ENCODE results near the gene RREB1.

The RREB1 gene

DNA sequence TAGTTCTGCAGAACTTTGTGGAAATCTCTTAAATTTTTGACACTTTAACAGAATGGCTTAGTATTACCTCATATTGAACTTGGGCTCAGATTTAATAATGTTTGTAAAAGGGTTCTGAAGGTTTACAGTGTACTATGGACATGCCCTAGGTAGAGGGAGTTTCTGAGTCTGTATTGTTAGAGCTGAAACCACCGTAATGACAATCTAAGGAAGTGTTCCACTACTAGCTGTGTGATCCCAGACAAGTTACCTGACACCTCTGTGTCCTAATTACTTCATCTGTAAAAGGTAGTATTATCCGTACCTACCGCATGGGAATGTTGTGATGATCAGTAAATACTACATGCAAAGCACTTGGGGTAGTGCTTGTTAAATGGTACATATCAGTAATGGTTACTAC is 86.9 kb downstream of the RREB1 start:
- Histone ChIP-seq H3K27ac (no peak overlapping the region), H3K4me3 (no peak overlapping the region)
- no peak for DNase-seq (ENCODE audit: low spot score)
- TF ChIP-seq, protein P1, sequence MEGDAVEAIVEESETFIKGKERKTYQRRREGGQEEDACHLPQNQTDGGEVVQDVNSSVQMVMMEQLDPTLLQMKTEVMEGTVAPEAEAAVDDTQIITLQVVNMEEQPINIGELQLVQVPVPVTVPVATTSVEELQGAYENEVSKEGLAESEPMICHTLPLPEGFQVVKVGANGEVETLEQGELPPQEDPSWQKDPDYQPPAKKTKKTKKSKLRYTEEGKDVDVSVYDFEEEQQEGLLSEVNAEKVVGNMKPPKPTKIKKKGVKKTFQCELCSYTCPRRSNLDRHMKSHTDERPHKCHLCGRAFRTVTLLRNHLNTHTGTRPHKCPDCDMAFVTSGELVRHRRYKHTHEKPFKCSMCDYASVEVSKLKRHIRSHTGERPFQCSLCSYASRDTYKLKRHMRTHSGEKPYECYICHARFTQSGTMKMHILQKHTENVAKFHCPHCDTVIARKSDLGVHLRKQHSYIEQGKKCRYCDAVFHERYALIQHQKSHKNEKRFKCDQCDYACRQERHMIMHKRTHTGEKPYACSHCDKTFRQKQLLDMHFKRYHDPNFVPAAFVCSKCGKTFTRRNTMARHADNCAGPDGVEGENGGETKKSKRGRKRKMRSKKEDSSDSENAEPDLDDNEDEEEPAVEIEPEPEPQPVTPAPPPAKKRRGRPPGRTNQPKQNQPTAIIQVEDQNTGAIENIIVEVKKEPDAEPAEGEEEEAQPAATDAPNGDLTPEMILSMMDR (IDR thresholded peaks at IDR 0.05): no peak

DNA sequence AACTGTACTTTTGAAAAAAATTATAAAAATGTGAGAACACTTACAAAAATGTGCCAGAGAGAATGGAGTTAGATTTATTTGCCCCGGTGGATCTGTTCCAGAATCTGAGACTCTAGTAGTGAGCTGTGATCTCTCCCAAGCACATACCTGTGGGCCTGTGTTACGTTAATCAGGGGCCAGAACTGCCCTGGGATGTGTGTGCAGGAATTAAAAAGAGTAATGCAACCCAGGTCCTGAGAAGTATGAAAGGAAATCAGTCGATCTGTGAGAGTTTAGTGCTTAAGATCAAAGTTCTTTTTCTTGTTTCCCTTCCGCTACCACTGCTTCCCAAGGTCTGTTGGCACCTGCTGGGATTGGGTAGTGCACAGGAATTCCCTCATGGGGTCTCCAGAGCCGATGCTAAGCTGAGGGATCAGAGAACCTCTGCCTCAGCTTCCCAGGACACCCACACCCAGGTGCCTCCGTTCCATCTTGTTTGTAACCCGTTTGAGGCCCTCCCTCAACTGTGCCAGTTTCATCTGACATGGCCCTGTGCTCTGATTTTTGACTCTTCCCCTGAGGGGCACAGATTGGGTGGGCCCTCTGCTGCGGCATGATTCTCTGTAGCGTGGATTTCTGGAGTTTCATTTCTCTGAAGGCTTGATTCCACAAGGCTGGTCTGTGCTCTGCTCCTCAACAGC is 87.7 kb downstream of the RREB1 start:
- H3K4me3 ChIP-seq: no peak overlapping the region
- TF ChIP-seq, protein P1 (IDR thresholded peaks at IDR 0.05): no peak
- DNase-seq (ENCODE audit: low spot score): no peak
- no peak overlapping the region for H3K27ac ChIP-seq

DNA sequence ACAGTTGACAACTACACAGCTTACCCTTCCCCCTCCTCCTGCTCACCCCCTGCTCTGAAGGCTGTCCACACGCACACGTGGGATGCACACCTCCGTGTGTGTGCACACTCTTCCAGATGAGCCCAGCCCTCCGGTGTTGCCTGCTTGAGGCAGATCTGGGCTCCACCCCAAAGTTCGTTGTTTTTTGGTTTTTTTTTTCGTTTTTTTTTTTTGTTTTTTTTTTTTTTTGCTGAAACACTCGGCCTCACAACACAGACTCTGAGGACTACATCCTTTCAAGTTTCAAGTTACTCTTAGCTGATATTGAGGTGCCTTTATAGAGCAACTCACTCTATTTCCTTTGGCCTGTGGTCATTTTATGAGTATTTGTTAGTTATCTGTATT is 88.2 kb downstream of the RREB1 start:
- no peak overlapping the region for H3K27ac ChIP-seq
- TF ChIP-seq, protein P1 (IDR thresholded peaks at IDR 0.05): no peak
- H3K4me3 ChIP-seq: no peak overlapping the region
- DNase-seq (ENCODE audit: low spot score): no peak

DNA sequence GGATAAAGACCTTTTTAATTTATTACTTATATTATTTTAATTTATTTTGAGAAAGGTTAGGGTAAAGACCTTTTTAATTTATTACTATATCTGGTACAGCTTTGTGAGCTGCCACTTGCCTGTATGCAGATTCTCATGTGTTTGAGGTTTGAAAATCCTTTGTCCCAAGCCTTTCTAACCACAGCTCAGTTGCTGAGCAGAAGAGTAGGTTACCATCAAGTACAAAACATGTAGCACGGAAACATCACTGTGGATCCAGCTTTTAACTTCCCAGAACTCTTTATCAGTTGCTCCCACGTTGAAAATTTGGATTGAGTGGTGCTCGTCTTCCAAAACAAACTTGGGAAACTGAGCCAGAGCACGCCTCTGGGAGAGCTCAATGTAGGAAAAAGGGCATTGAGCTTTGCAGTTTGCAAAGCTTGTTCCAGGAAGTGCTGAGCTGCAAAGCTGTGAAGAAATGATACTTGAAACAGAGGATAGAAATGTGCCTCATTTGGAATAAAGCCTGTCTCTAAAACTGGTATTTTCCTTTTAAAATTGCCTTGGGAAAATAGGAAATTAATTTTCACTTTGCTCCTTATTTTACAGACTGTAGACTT is 89.0 kb downstream of the RREB1 start:
- TF ChIP-seq, protein P1 (IDR thresholded peaks at IDR 0.05): no peak
- no peak for DNase-seq (ENCODE audit: low spot score)
- Histone ChIP-seq H3K27ac (no peak overlapping the region), H3K4me3 (no peak overlapping the region)

DNA sequence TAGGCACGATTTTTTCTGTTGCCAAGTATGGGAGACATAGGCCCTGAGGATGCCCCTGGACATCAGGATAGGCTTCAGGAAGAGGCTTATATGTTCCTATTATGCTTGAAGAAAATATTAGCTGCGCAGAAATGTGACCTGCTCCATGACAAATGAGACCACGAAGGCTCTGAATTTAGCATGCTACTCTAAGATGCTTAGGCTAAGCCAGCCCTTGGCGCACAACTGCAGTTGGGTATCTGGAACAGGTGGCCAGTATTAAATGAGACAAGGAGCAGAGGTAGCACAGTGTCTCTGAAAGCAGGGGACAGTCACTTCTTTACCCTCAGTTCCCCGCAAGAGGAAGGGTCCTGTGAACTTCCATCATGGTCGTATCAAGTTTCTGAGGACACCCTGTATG is 90.0 kb downstream of the RREB1 start:
- no peak overlapping the region for H3K4me3 ChIP-seq
- no peak overlapping the region for H3K27ac ChIP-seq

DNA sequence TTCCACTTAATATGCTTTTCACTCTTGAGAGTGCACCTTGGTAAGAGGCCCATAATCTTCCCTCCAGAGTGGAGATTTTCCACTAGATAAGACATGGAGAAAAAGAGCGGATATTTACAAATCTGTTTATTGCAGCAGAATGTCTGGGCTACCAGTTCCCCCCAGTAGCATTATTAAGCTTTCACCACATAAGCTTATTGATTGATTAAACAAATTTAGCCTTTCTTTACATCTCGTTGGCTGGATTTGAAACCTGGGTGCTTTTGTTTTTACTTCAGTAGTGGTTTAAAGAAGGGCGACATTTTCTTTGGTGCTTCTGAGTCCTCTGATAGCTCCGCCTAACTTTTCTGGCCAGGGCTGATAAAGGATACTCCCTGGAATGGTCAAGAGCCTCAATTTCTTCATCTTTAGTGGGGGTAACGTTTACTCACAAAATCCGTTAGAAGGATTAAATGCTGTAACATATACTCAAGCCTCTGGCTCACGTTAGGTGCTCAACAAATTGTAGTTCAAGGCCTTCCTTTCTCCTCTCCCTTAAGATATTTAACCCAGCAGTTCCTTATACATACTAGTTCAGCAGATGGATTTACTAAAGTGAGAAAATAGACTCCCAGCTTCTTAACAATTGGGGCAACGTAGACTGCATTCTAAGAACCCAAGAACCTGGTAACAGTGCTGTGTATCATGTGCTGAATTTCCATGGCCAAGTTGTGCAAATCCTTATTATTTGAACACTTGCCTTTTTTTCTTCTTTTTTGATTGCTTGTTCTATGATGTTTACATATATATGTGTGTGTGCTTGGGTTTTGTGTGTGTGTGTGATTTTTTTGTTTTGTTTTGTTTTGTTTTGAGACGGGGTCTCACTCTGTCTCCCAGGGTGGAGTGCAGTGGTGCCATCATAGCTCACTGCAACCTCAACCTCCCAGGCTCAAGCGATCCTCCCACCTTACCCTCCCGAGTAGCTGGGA is 91.4 kb downstream of the RREB1 start:
- Histone ChIP-seq H3K27ac (no peak overlapping the region), H3K4me3 (no peak overlapping the region)
- TF ChIP-seq, protein P1 (IDR thresholded peaks at IDR 0.05): no peak
- DNase-seq (ENCODE audit: low spot score): no peak

More for the DNA sequence above, 90.0 kb downstream of the RREB1 start:
- TF ChIP-seq, protein P1 (IDR thresholded peaks at IDR 0.05): no peak
- no peak for DNase-seq (ENCODE audit: low spot score)
